Kidney (tissue), 14 donors: ENCODE data around the gene USP37. TPM values are rescaled to one million over a fixed set of nuclear protein-coding genes. Genes with fewer than 3 reads are reported as not detected.
A peak's percentile ranks its signal among the peaks of the same experiment; 100 is the strongest.

Experiments
- DNase-seq, 5 donors: peaks; one replicate each; pipeline ENCODE4 v3.0.0-alpha.2; 2013 to 2020
- FAIRE-seq: peaks from 2 replicates; lab custom pipeline; 2012; peaks lifted over from hg19 to GRCh38; lab: Jason Lieb, UNC
- H3K27ac ChIP-seq, 2 donors: one replicate each; pipeline ENCODE4 v1.7.0; 2013; ENCODE audit warnings: low read depth in 2 of 2, low read length in 2 of 2, inconsistent platforms in 1 of 2
- H3K27me3 ChIP-seq: one replicate; pipeline ENCODE4 v1.7.1; 2013; ENCODE audit warnings: low read length, inconsistent platforms; ENCODE audit not compliant: control insufficient read depth, insufficient read depth
- H3K36me3 ChIP-seq, 3 donors: one replicate each; pipeline versions ENCODE4 v1.7.0 to v1.7.1; 2013; ENCODE audit warnings: low read length in 3 of 3, control low read depth in 1 of 3, inconsistent platforms in 1 of 3; ENCODE audit not compliant: insufficient read depth in 3 of 3, control insufficient read depth in 2 of 3
- H3K4me1 ChIP-seq, 3 donors: one replicate each; pipeline versions ENCODE4 v1.7.0 to v1.7.1; 2013; ENCODE audit warnings: low read length in 3 of 3, inconsistent platforms in 1 of 3, low read depth in 1 of 3; ENCODE audit not compliant: control insufficient read depth in 2 of 3, insufficient read depth in 2 of 3
- H3K4me3 ChIP-seq, 3 donors: one replicate each; pipeline versions ENCODE4 v1.7.0 to v1.8.1; 2013; ENCODE audit warnings: low read length in 3 of 3, control low read depth in 1 of 3, inconsistent platforms in 1 of 3
- H3K9ac ChIP-seq, 3 donors: one replicate each; pipeline versions ENCODE4 v1.7.0 to v1.7.1; 2013; ENCODE audit warnings: low read length in 3 of 3, control low read depth in 1 of 3, inconsistent platforms in 1 of 3
- H3K9me3 ChIP-seq, 3 donors: one replicate each; pipeline versions ENCODE4 v1.7.0 to v1.7.1; 2013; ENCODE audit warnings: low read length in 3 of 3, control low read depth in 1 of 3, inconsistent platforms in 1 of 3; ENCODE audit not compliant: control insufficient read depth in 2 of 3, insufficient read depth in 1 of 3
- CTCF ChIP-seq: IDR thresholded peaks from 3 replicates; pipeline ENCODE4 v1.5.1; 2012; ENCODE audit warnings: mild to moderate bottlenecking, moderate library complexity, borderline replicate concordance; ENCODE audit not compliant: insufficient read depth; ENCODE audit errors: extremely low read depth
- intact Hi-C: fragments of 100-400 bp; cut with DNase I; formaldehyde crosslinking; loops from one replicate; pipeline ENCODE4 v1.11.1; 2022
- polyA plus RNA-seq: library from polyadenylated mRNA; stranded (reverse); fragments of 350-450 nt; fragmentation: Illumina TruSeq; extraction: RNeasy Lipid Tissue Mini Kit (QIAGEN cat#74804); gene quantifications from one replicate; pipeline ENCODE4 v1.2.3, GENCODE V29; 2014; ENCODE audit warnings: low read depth, low replicate concordance; ENCODE audit not compliant: insufficient read depth
- total RNA-seq: library from RNA; stranded (reverse); fragmentation: NEBNext Ultra II Directional; extraction: Animal tissue kit (Norgen Biotek cat#: 25700); gene quantifications from one replicate; pipeline ENCODE4 v1.2.1, GENCODE V29; 2021
- donor health status: control.
- donor health status: control.
- donor health status: control.
- donor health status: control.
- donor health status: control.
- donor health status: DM: yes; HTN: yes; CAD: no.
- donor health status: Normal renal cell carcinoma (clear cell type).

The USP37 gene
- total and polyA plus RNA-seq, 2 donors from 2014 or later = 1.8 to 13.5 TPM

- H3K27ac ChIP-seq = no peak overlapping the region
- intact Hi-C loops = no loop called here
- no peak for DNase-seq
- FAIRE-seq = no peak
- no peaks in the 10 kb centered on the region for H3K36me3 ChIP-seq
- no peaks in the 10 kb centered on the region for H3K27me3 ChIP-seq
- TF ChIP-seq CTCF = no peak
- H3K9ac ChIP-seq = no peak overlapping the region
- no peaks in the 10 kb centered on the region for H3K9me3 ChIP-seq
- no peak overlapping the region for H3K4me3 ChIP-seq
- H3K4me1 ChIP-seq = peaks cover 0 to 2% (median 0%) of the 10 kb centered on the region in 3 donors
Measured at GRCh38 chr2:218505754-218506371, 62.3 kb downstream of the USP37 start.

- H3K9me3 ChIP-seq = no peaks in the 10 kb centered on the region
- FAIRE-seq (no peak), DNase-seq (peak in 1 of 5 donors; percentile 19)
- intact Hi-C loops = no loop called here
- H3K27ac ChIP-seq = peak overlapping the region in 1 of 2 donors; percentile 41
- H3K4me1 ChIP-seq = peaks cover 0 to 2% (median 0%) of the 10 kb centered on the region in 3 donors
- no peaks in the 10 kb centered on the region for H3K27me3 ChIP-seq
- H3K9ac ChIP-seq = peak overlapping the region in 1 of 3 donors; percentile 8
- peaks cover 0 to 4% (median 0%) of the 10 kb centered on the region in 3 donors for H3K36me3 ChIP-seq
- no peak for TF ChIP-seq CTCF
- peak overlapping the region in 1 of 3 donors; percentile 8 for H3K4me3 ChIP-seq
Measured at GRCh38 chr2:218501665-218502064, 66.5 kb downstream of the USP37 start.

- TF ChIP-seq CTCF = no peak
- Histone ChIP-seq H3K27me3 (no peaks in the 10 kb centered on the region), H3K36me3 (peaks cover 0 to 9% (median 0%) of the 10 kb centered on the region in 3 donors), H3K9me3 (no peaks in the 10 kb centered on the region), H3K4me3 (no peak overlapping the region), H3K4me1 (peaks cover 0 to 2% (median 0%) of the 10 kb centered on the region in 3 donors), H3K27ac (no peak overlapping the region), H3K9ac (no peak overlapping the region)
- intact Hi-C loops = no loop called here
- FAIRE-seq (no peak), DNase-seq (no peak)
Measured at GRCh38 chr2:218500501-218501060, 67.6 kb downstream of the USP37 start.
